LHCN-M2 (cell line): ENCODE measurements around the gene WFDC5. TPM values are rescaled to one million over a fixed set of nuclear protein-coding genes. Genes with fewer than 3 reads are reported as not detected.
A peak's percentile ranks its signal among the peaks of the same experiment; 100 is the strongest.

Source experiments
- DNase-seq: peaks from one replicate; pipeline ENCODE4 v3.0.0-alpha.2; 2012; ENCODE audit warnings: low read depth
- total RNA-seq: library from RNA; depleted of rRNA; stranded (reverse); fragments of >200 nt; gene quantifications from 2 replicates; pipeline ENCODE4 v1.2.3, GENCODE V29; 2014

Gene WFDC5
- total RNA-seq, 1 experiment from 2014 or later = not detected

GRCh38 chr20:45115386-45115774 is 406 bp upstream of the WFDC5 start:
- no peak for DNase-seq

DNA sequence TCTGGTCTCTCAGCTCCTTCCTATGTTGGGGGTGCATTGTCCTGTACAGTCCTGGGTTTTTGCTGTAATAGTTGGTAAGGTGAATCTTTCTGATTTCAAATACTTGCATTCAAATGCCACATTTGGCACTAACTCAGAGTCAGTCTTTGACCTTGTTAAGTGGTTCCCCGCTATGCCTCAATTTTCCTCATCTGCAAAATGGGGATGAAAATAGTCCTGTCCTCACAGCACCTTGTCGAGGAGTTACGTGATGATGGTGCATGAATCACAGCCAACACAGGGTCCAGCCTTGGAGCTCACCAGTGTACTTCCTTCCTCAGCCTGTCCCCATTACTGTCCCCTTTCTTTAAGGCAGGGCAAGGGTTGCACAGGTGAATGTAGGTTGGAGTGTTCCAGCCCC is 1.1 kb downstream of the WFDC5 start:
- DNase-seq = no peak

- no peak for DNase-seq
These were observed 2.2 kb downstream of the WFDC5 start for GRCh38 chr20:45112754-45113153.

DNA sequence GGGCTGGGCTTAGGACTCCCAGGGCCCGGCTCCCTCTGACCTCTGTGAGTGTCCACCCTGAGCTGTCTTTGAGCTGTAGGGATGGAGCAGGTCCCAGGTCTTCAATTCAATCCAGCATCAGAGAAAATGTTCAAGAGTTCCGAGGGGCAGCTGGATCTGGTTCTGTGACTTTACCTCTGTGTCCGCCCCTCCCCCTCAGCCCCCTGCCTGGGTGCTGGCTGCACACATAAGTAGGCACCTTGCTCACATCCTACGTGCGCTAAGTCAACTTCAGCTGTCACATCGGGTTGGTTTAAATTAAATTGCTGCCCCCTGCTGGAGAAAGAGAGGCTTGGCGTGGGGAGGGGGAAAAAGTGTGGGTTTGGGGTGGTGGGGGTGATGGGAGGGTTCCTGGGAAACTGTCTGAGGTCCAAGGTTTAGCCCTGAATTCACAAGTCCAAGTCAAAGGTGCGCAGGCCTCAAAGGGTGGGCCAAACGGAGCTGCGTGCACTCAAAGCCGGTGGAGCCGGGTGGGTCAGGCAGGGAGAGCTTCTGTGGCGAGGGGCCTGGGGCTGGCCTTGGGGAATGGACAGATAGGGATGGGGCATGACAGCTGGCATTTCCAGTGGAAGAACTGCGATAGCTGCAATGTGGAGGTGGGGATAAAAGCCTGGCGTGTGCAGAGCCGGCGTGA is 3.0 kb downstream of the WFDC5 start:
- no peak for DNase-seq

DNA sequence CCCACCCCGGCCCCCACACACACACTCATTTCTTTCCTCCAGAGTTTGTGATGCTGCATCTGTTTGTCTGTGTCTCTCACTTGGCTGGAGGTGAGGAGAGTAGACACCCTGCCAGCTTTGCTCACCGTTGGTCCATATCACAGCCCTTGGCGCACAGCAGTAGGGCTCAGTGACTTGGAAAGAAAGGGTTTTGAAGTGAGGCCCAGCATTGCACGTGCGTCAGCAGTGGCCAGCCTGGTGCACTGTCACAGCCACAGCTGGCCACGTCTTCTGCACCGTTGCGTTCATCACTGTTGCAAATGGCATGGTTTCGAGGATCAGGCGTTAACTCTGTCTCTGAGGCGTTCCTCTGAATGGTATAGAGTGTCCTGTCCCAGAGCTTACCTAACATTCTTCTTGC is 3.7 kb downstream of the WFDC5 start:
- no peak for DNase-seq

- DNase-seq = no peak
These were observed 4.7 kb downstream of the WFDC5 start for GRCh38 chr20:45110301-45110700.

GRCh38 chr20:45109634-45110033 is 5.3 kb downstream of the WFDC5 start:
- DNase-seq = no peak

- peak; percentile 55 for DNase-seq
These were observed 9.7 kb downstream of the WFDC5 start for GRCh38 chr20:45105317-45105716.

GRCh38 chr20:45104786-45105185 is 10.2 kb downstream of the WFDC5 start:
- peak; percentile 99 for DNase-seq

GRCh38 chr20:45103072-45103471 is 11.9 kb downstream of the WFDC5 start:
- DNase-seq = no peak

DNA sequence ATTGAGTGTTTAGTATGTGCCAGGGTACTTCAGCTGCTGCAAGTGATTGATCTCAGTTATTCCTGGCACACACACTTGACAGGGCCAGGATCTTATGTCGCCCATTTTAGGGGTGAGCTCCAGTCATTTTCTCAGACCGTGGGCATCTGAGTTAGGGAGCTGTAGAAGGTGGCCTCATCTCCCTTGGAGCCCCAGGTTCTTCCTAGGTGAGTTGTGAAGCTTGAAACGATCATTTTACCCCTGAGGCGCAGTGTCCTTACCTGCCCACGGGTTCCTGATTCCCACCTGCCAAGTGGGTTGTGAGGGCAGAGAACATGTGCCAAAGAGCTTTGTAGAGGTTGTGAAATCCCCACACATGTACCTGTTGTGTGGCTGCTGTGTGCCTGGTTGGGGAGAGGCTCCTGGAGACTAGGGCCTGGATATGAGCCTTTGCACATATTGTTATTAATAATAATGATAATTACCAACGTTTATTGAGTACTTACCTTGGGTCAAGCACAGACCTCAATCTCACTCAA is 13.6 kb downstream of the WFDC5 start:
- DNase-seq = no peak

GRCh38 chr20:45100563-45101245 is 14.3 kb downstream of the WFDC5 start, which contains the start of gene KCNS1:
Gene KCNS1 (minus strand): TSS chr20:45101127. CDS start chr20:45099236, 1,891 bp downstream.
- DNase-seq = no peak

- DNase-seq = no peak
These were observed 16.7 kb downstream of the WFDC5 start for GRCh38 chr20:45098103-45098773.

DNA sequence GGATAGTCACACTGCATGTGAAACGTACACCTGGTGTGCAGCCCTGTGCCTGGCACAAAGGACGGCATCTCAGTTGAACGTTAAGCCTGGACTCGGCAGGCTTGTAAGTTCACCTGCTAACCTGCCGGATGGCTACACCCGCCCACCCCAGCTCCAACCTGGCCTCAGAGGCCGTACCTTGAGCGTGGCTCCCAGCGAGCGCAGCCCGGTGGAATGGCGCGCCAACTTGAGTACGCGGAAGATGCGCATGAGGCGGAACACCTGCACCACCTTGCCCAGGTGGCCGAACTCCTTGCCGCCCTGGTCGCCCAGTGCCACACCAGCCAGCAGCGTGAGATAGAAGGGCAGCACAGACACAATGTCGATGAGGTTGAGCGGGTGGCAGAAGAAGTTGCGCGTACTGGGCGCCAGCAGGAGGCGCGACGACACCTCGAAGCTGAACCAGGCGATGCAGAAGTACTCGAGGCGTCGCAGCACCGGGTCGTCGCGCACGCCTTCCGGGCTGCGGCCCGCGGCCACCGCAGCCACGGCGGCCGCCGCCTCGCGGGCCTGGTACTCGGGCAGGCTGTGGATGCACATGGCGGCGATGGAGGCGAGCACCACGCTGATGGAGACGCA is 17.4 kb downstream of the WFDC5 start:
- DNase-seq = no peak

- DNase-seq = no peak
These were observed 18.2 kb downstream of the WFDC5 start for GRCh38 chr20:45096781-45097180.

- DNase-seq = peak; percentile 61
These were observed 19.2 kb downstream of the WFDC5 start for GRCh38 chr20:45095805-45096238.

DNA sequence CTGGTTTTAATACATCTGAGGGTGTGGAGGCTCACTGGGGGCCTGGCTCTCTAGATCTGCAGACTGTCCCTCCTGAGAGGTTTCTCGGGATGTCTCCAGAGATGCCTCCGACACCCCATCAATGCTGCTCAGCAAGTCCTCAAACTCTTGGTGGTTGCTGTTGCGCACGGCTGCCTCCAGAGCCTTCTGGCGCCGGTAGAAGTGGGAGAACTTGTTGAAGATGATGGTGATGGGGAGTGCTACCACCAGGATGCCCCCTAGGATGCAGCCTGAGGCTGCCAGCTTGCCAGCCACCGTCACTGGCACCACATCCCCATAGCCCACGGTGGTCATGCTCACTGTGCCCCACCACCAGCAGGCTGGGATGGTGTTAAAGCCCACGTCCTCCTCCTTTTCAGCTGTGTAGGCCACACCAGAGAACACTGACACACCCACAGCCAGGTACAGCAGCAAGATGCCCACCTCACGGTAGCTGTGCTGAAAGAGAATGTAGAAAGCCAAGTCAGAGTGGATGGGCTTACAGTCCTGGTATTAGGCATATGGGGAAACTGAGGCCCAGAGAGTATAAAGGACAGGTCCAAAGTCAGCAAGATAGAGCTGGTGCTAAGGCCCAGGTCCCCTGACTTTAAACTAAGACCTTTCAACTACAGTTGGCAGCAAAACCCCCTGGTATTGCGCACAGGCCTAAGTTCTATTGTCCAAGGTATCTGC is 20.0 kb downstream of the WFDC5 start:
- DNase-seq = no peak

- DNase-seq = no peak
These were observed 20.8 kb downstream of the WFDC5 start for GRCh38 chr20:45094201-45094600.

DNA sequence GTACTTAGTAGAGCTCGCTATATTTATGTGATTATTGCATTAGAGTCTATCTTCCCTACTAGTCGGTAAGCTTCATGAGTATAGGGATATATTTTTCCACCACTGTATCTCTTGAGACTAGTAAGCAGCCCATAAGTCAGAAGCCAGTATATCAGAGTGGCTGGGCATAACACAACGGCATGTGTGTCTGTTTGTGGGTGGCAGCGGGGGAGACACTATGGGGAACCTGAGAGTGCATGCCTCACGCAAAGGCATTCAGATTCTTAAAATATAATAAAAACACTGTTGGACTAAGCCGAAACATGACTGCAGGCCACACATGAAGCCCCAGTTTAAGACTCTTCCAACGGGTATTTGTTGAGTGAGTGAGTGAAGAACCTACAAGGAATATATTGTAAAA is 22.1 kb downstream of the WFDC5 start:
- no peak for DNase-seq

- no peak for DNase-seq
These were observed 23.6 kb downstream of the WFDC5 start for GRCh38 chr20:45091366-45091765.

- peak; percentile 41 for DNase-seq
These were observed 24.5 kb downstream of the WFDC5 start for GRCh38 chr20:45090481-45090880.
